H1 (cell line): Measurements from ENCODE around the gene CMTM2. TPM values are rescaled to one million over a fixed set of nuclear protein-coding genes. Genes with fewer than 3 reads are reported as not detected.

ENCODE experiments used
- CTCF ChIA-PET: fragments of 300-600 bp; sonication (Branson Sonifier 250); formaldehyde crosslinking; loops from one replicate; lab custom pipeline; 2021; ENCODE audit not compliant: partially characterized antibody; lab: Charles Lee
- POLR2A ChIA-PET: fragments of 300-600 bp; sonication (Branson Sonifier 250); formaldehyde crosslinking; loops from one replicate; lab custom pipeline; 2021; ENCODE audit warnings: inconsistent platforms; ENCODE audit not compliant: partially characterized antibody; lab: Charles Lee
- DNase-seq, 2 experiments: peaks; one replicate each; pipeline versions ENCODE4 v3.0.0 to v3.0.0-alpha.2; 2010 to 2022; ENCODE audit warnings: low spot score in 2 of 2, low read depth in 1 of 2, mixed read lengths in 1 of 2
- FAIRE-seq: peaks from 2 replicates; lab custom pipeline; 2011; peaks lifted over from hg19 to GRCh38; lab: Jason Lieb, UNC
- H2AFZ ChIP-seq: 2 replicates; pipeline ENCODE4 v1.8.1; 2012; ENCODE audit warnings: low read length, inconsistent platforms
- H2AK5ac ChIP-seq: 2 replicates; pipeline ENCODE4 v1.6.1; 2013; ENCODE audit warnings: low read depth, low read length
- H2BK120ac ChIP-seq: replicated peaks from 2 replicates; pipeline ENCODE3; 2013; ENCODE audit warnings: low read depth, low read length, inconsistent platforms
- H2BK12ac ChIP-seq: 2 replicates; pipeline ENCODE4 v1.6.1; 2013; ENCODE audit warnings: low read depth, low read length
- H2BK15ac ChIP-seq: 2 replicates; pipeline ENCODE4 v1.6.1; 2013; ENCODE audit warnings: low read length
- H2BK20ac ChIP-seq: 2 replicates; pipeline ENCODE4 v1.6.1; 2013; ENCODE audit warnings: low read length
- H2BK5ac ChIP-seq: 2 replicates; pipeline ENCODE4 v1.6.1; 2013; ENCODE audit warnings: low read depth, low read length
- H3K14ac ChIP-seq: 2 replicates; pipeline ENCODE4 v1.6.1; 2013; ENCODE audit warnings: inconsistent platforms; ENCODE audit not compliant: insufficient read length
- H3K18ac ChIP-seq: 2 replicates; pipeline ENCODE4 v1.6.1; 2013; ENCODE audit warnings: low read length; ENCODE audit errors: extremely low read depth
- H3K23ac ChIP-seq: 2 replicates; pipeline ENCODE4 v1.6.1; 2013; ENCODE audit warnings: inconsistent platforms; ENCODE audit not compliant: insufficient read length
- H3K23me2 ChIP-seq: 2 replicates; pipeline ENCODE4 v1.6.1; 2013; ENCODE audit warnings: low read depth, low read length
- H3K27ac ChIP-seq: 2 replicates; pipeline ENCODE4 v1.6.1; 2011; ENCODE audit warnings: low read depth, low read length, inconsistent platforms
- H3K27me3 ChIP-seq, 4 experiments: replicated peaks in 1 of 4; 1 replicate in 1 of 4; 2 replicates in 3 of 4; pipeline versions ENCODE4 v1.6.1 to v1.8.1; 2011 to 2013; ENCODE audit warnings: low read length in 3 of 4, mild to moderate bottlenecking in 3 of 4, inconsistent platforms in 2 of 4, mixed read lengths in 2 of 4, moderate library complexity in 1 of 4; ENCODE audit not compliant: control insufficient read depth in 3 of 4, insufficient read depth in 3 of 4; ENCODE audit errors: extremely low read depth in 1 of 4
- H3K36me3 ChIP-seq, 4 experiments: 2 replicates each; pipeline versions ENCODE4 v1.6.1 to v1.8.1; 2011 to 2013; ENCODE audit warnings: mild to moderate bottlenecking in 4 of 4, low read length in 3 of 4, moderate library complexity in 2 of 4, control low read depth in 1 of 4, inconsistent platforms in 1 of 4; ENCODE audit not compliant: insufficient read depth in 4 of 4, control insufficient read depth in 2 of 4
- H3K4ac ChIP-seq: replicated peaks from 2 replicates; pipeline ENCODE3; 2013; ENCODE audit warnings: low read length, low read depth, mixed read lengths, inconsistent platforms; ENCODE audit not compliant: insufficient read length
- H3K4me1 ChIP-seq, 4 experiments: replicated peaks in 1 of 4; 1 replicate in 1 of 4; 2 replicates in 3 of 4; pipeline versions ENCODE4 v1.6.1 to v1.8.1; 2011 to 2013; ENCODE audit warnings: low read length in 3 of 4, inconsistent platforms in 2 of 4, mixed read lengths in 1 of 4; ENCODE audit not compliant: insufficient read depth in 4 of 4, control insufficient read depth in 3 of 4
- H3K4me2 ChIP-seq, 2 experiments: 2 replicates each; pipeline versions ENCODE4 v1.6.1 to v1.8.1; 2011 to 2013; ENCODE audit warnings: low read depth in 2 of 2, low read length in 2 of 2, control low read depth in 1 of 2, inconsistent platforms in 1 of 2, mild to moderate bottlenecking in 1 of 2; ENCODE audit not compliant: insufficient read depth in 1 of 2
- H3K4me3 ChIP-seq, 4 experiments: fragments of 200-600, 300-600 bp in 1 of 4; sonication (generic), shearing (Covaris generic), sonication (Bioruptor Twin) in 1 of 4; 2 replicates each; pipeline versions ENCODE4 v1.5.1 to v1.8.1; 2011 to 2016; ENCODE audit warnings: low read length in 4 of 4, low read depth in 3 of 4, control low read depth in 2 of 4, inconsistent platforms in 2 of 4, mild to moderate bottlenecking in 2 of 4, mixed read lengths in 1 of 4, moderate library complexity in 1 of 4; ENCODE audit not compliant: insufficient read depth in 2 of 4; ENCODE audit errors: extremely low read depth in 1 of 4
- H3K56ac ChIP-seq: replicated peaks from 2 replicates; pipeline ENCODE3; 2013; ENCODE audit warnings: low read depth, mild to moderate bottlenecking, mixed read lengths, low read length, inconsistent platforms; ENCODE audit not compliant: insufficient read length
- H3K79me1 ChIP-seq: 2 replicates; pipeline ENCODE4 v1.6.1; 2013; ENCODE audit warnings: low read depth, low read length, control low read depth
- H3K79me2 ChIP-seq, 2 experiments: 2 replicates each; pipeline versions ENCODE4 v1.6.1 to v1.8.1; 2012 to 2013; ENCODE audit warnings: low read length in 2 of 2, mild to moderate bottlenecking in 2 of 2, inconsistent platforms in 1 of 2; ENCODE audit not compliant: insufficient read depth in 2 of 2, control insufficient read depth in 1 of 2
- H3K9ac ChIP-seq, 4 experiments: replicated peaks in 1 of 4; 1 replicate in 1 of 4; 2 replicates in 3 of 4; pipeline versions ENCODE4 v1.6.1 to v1.8.1; 2011 to 2013; ENCODE audit warnings: low read depth in 3 of 4, low read length in 3 of 4, control low read depth in 2 of 4, mild to moderate bottlenecking in 2 of 4, moderate library complexity in 2 of 4, inconsistent platforms in 1 of 4; ENCODE audit errors: extremely low read depth in 1 of 4
- H3K9me3 ChIP-seq, 2 experiments: 2 replicates each; pipeline versions ENCODE4 v1.6.1 to v1.8.1; 2012 to 2013; ENCODE audit warnings: mild to moderate bottlenecking in 2 of 2, moderate library complexity in 2 of 2, control low read depth in 1 of 2, inconsistent platforms in 1 of 2, low read depth in 1 of 2, low read length in 1 of 2, mixed read lengths in 1 of 2; ENCODE audit not compliant: insufficient read depth in 2 of 2
- H4K20me1 ChIP-seq, 2 experiments: replicated peaks in 1 of 2; 2 replicates each; pipeline versions ENCODE3 to v1.8.1; 2011 to 2013; ENCODE audit warnings: inconsistent platforms in 2 of 2, low read length in 2 of 2, mild to moderate bottlenecking in 1 of 2; ENCODE audit not compliant: insufficient read depth in 2 of 2, control insufficient read depth in 1 of 2
- H4K5ac ChIP-seq: 2 replicates; pipeline ENCODE4 v1.6.1; 2013; ENCODE audit warnings: low read length, low read depth, mixed read lengths, inconsistent platforms; ENCODE audit not compliant: insufficient read length
- H4K8ac ChIP-seq: 2 replicates; pipeline ENCODE4 v1.8.0; 2013; ENCODE audit warnings: mild to moderate bottlenecking, moderate library complexity, low read length, inconsistent platforms; ENCODE audit not compliant: insufficient read depth; ENCODE audit errors: extremely low read depth
- H4K91ac ChIP-seq: replicated peaks from 2 replicates; pipeline ENCODE3; 2013; ENCODE audit warnings: low read length, mixed read lengths, inconsistent platforms; ENCODE audit not compliant: insufficient read length
- ATF3 ChIP-seq: IDR thresholded peaks from 2 replicates; pipeline ENCODE4 v1.6.1; 2011; ENCODE audit warnings: low read depth, mild to moderate bottlenecking, low read length; ENCODE audit not compliant: insufficient read depth
- CBX8 ChIP-seq: fragments of 300-800, 300-1000 bp; sonication (generic); IDR thresholded peaks from 2 replicates; pipeline ENCODE4 v1.7.1; 2016; ENCODE audit warnings: low read depth, low read length, borderline replicate concordance
- CTBP2 ChIP-seq: IDR thresholded peaks from 2 replicates; pipeline ENCODE4 v1.7.0; 2011; ENCODE audit warnings: borderline replicate concordance, mild to moderate bottlenecking, moderate library complexity, mixed read lengths, low read length; ENCODE audit not compliant: insufficient read depth, insufficient read length
- NRF1 ChIP-seq: IDR thresholded peaks from 2 replicates; pipeline ENCODE4 v1.6.1; 2011; ENCODE audit warnings: mild to moderate bottlenecking, low read depth, low read length, improper control_type of control experiment
- POU5F1 ChIP-seq: IDR thresholded peaks from 2 replicates; pipeline ENCODE4 v1.6.1; 2011; ENCODE audit warnings: low read depth, mild to moderate bottlenecking, low read length, moderate library complexity
- RBBP5 ChIP-seq: IDR thresholded peaks from 2 replicates; pipeline ENCODE4 v1.7.1; 2012; ENCODE audit warnings: low read depth, mild to moderate bottlenecking, inconsistent platforms, low read length, moderate library complexity, borderline replicate concordance
- RXRA ChIP-seq: IDR thresholded peaks from 2 replicates; pipeline ENCODE4 v1.6.1; 2011; ENCODE audit warnings: low read depth, mild to moderate bottlenecking, low read length, moderate library complexity; ENCODE audit not compliant: insufficient read depth
- SP1 ChIP-seq: IDR thresholded peaks from 2 replicates; pipeline ENCODE4 v1.6.1; 2011; ENCODE audit warnings: low read depth, low read length
- WGBS, 2 experiments: shearing (Covaris generic) in 1 of 2; methylation state at CpG; one replicate each; pipeline versions ENCODE4 v1.1.6 to v1.1.7; 2013 to 2015; ENCODE audit warnings: low lambda C conversion rate in 2 of 2, mixed read lengths in 2 of 2, inconsistent platforms in 1 of 2, low coverage in 1 of 2, missing lambda C conversion rate in 1 of 2; ENCODE audit not compliant: insufficient replicate concordance in 2 of 2, insufficient coverage in 1 of 2, insufficient read length in 1 of 2; ENCODE audit errors: extremely low coverage in 1 of 2, missing lambda C conversion rate in 1 of 2; 5-methylcytosine and 5-hydroxymethylcytosine counted together
- long read RNA-seq, 2 experiments: library from RNA in 1 of 2; library from capped mRNA in 1 of 2; stranded (forward); transcript quantifications; one replicate each; pipeline ENCODE4 v2.0.0, GENCODE V29; 2021; ENCODE audit warnings: inconsistent platforms in 1 of 2
- polyA minus RNA-seq, 3 experiments: library from RNA; depleted of rRNA, polyadenylated mRNA; stranded (reverse); fragments of >200 nt; gene quantifications; 1 replicate in 2 of 3; 2 replicates in 1 of 3; pipeline ENCODE4 v1.2.3, GENCODE V29; 2011
- polyA plus RNA-seq, 7 experiments: library from polyadenylated mRNA; depleted of rRNA in 3 of 7; stranded (reverse) in 5 of 7; unstranded in 2 of 7; fragments of >200 nt in 5 of 7; fragments of 200-250 nt in 2 of 7; gene quantifications; 1 replicate in 5 of 7; 2 replicates in 1 of 7; 4 replicates in 1 of 7; pipeline versions ENCODE4 v1.2.1 to v1.2.3, GENCODE V29; 2011 to 2013; ENCODE audit warnings: missing spikeins in 2 of 7, mixed read lengths in 2 of 7
- total RNA-seq: library from RNA; stranded (reverse); fragmentation: NEBNext Ultra II Directional; extraction: Animal tissue kit (Norgen Biotek cat#: 25700); gene quantifications from 2 replicates; pipeline ENCODE4 v1.2.1, GENCODE V29; 2021

Gene CMTM2
- total RNA-seq, result not detected in 2 replicates
- not detected in 2 replicates for polyA plus RNA-seq (2011; rRNA removed)
- not detected for polyA plus RNA-seq (2011; cell fraction: cytosol; rRNA removed)
- polyA plus RNA-seq (2011; cell fraction: nucleus; rRNA removed), result not detected
- not detected in 4 replicates for polyA plus RNA-seq (2012, experiment 1 of 2)
- not detected for polyA plus RNA-seq (2012, experiment 2 of 2)
- polyA plus RNA-seq (2013, experiment 1 of 2), result not detected
- polyA plus RNA-seq (2013, experiment 2 of 2), result not detected
- polyA minus RNA-seq (2011; rRNA and poly(A)+ RNA removed), result not detected in 2 replicates
- polyA minus RNA-seq (2011; cell fraction: cytosol; rRNA and poly(A)+ RNA removed), result not detected
- not detected for polyA minus RNA-seq (2011; cell fraction: nucleus; rRNA and poly(A)+ RNA removed)
- long read RNA-seq, experiment 1, result 0 reads
- long read RNA-seq, experiment 2, result 0 reads

- Histone ChIP-seq H2BK120ac (no peak within 1 kb of the TSS), H2BK5ac (no peak within 1 kb of the TSS), H3K56ac (no peak within 1 kb of the TSS), H3K9ac (no peak within 1 kb of the TSS), H4K8ac (peak within 1 kb of the TSS; percentile 77), H3K14ac (no peak within 1 kb of the TSS), H2BK20ac (0 out of 2 replicates have a peak within 1 kb of the TSS, but pooled peaks have one; percentile 69), H3K4me3 (peak within 1 kb of the TSS; percentile 7 to 52 (median 18); a peak in 5 of 8 replicates), H2AK5ac (no peak within 1 kb of the TSS), H3K4me1 (peaks cover 0 to 11% (median 10%) of the 10 kb centered on the region in 4 experiments), H4K20me1 (no peaks in the 10 kb centered on the region), H2AFZ (no peak within 1 kb of the TSS; the same call in 1 of the 2 replicates), H3K23me2 (peaks cover 4% of the 10 kb centered on the region), H4K91ac (no peak within 1 kb of the TSS), H3K27ac (no peak within 1 kb of the TSS), H3K18ac (0 out of 2 replicates have a peak within 1 kb of the TSS, but pooled peaks have one; percentile 22), H3K79me2 (no peaks in the 10 kb centered on the region), H3K23ac (no peak within 1 kb of the TSS), H4K5ac (no peak within 1 kb of the TSS), H3K4me2 (peak within 1 kb of the TSS; percentile 69 to 74), H3K9me3 (no peaks in the 10 kb centered on the region), H3K27me3 (peaks cover 19 to 30% (median 27%) of the 10 kb centered on the region in 4 experiments), H2BK12ac (0 out of 2 replicates have a peak within 1 kb of the TSS, but pooled peaks have one; percentile 51), H3K4ac (no peak within 1 kb of the TSS), H2BK15ac (no peak within 1 kb of the TSS), H3K79me1 (no peaks in the 10 kb centered on the region), H3K36me3 (no peaks in the 10 kb centered on the region)
- POLR2A ChIA-PET, result interaction anchor here (0.7 to 1.8 kb wide), 3 partner anchors 8 to 47 kb away, joined by 3 to 7 read pairs (median 4); partner anchors contain the start of gene CKLF
- 54% methylated on average over 77 of the region's 77 CpGs; no CpG with 5 or more reads in 1 of the 2 experiments for WGBS, 2 experiments
- FAIRE-seq (no peak), DNase-seq (peak in 1 of 2 experiments; percentile 64)
- CTCF ChIA-PET, result interaction anchor here (0.9 to 4.7 kb wide), 12 partner anchors 10 to 234 kb away, joined by 3 to 30 read pairs (median 4); no protein-coding TSS in a partner anchor
- TF ChIP-seq RBBP5 (no peak), CTBP2 (no peak), POU5F1 (no peak), RXRA (0 out of 2 replicates have a peak, but pooled peaks have one; percentile 6), NRF1 (no peak), SP1 (no peak), CBX8 (no peak), ATF3 (no peak)
These were observed at the start of gene CMTM2 for GRCh38 chr16:66578651-66579531. Gene CMTM2 (plus strand): TSS chr16:66579463. CDS start chr16:66579608, 145 bp downstream.
